Ishikawa (cell line): ENCODE data around the gene SIRT5.

ENCODE experiments used
- CEBPB ChIP-seq: IDR thresholded peaks from 2 replicates; pipeline ENCODE4 v1.6.1; 2012
- CREB1 ChIP-seq: IDR thresholded peaks from 2 replicates; pipeline ENCODE4 v1.6.1; 2012; ENCODE audit warnings: low read depth
- EGR1 ChIP-seq: IDR thresholded peaks from 2 replicates; pipeline ENCODE4 v1.6.1; 2012
- EP300 ChIP-seq: IDR thresholded peaks from 2 replicates; pipeline ENCODE4 v1.6.1; 2012; ENCODE audit warnings: borderline replicate concordance
- FOXM1 ChIP-seq: IDR thresholded peaks from 2 replicates; pipeline ENCODE4 v1.6.1; 2012; ENCODE audit warnings: low read depth, borderline replicate concordance
- MAX ChIP-seq: IDR thresholded peaks from 2 replicates; pipeline ENCODE4 v1.6.1; 2012
- RAD21 ChIP-seq: IDR thresholded peaks from 2 replicates; pipeline ENCODE4 v1.6.1; 2012; ENCODE audit warnings: low read depth
- REST ChIP-seq: IDR thresholded peaks from 2 replicates; pipeline ENCODE4 v1.6.1; 2012; ENCODE audit warnings: low read depth, mild to moderate bottlenecking
- TAF1 ChIP-seq: IDR thresholded peaks from 2 replicates; pipeline ENCODE4 v1.6.1; 2012; ENCODE audit warnings: low read depth, mild to moderate bottlenecking
- TCF12 ChIP-seq: IDR thresholded peaks from 2 replicates; pipeline ENCODE4 v1.6.1; 2012; ENCODE audit warnings: low read depth
- TEAD4 ChIP-seq: IDR thresholded peaks from 2 replicates; pipeline ENCODE4 v1.6.1; 2012
- YY1 ChIP-seq: IDR thresholded peaks from 2 replicates; pipeline ENCODE4 v1.6.1; 2012; ENCODE audit warnings: low read depth

- TF ChIP-seq REST (no peak), EP300 (no peak), TAF1 (no peak), TCF12 (no peak), RAD21 (no peak), YY1 (no peak), EGR1 (no peak), MAX (no peak), CREB1 (no peak), CEBPB (no peak), TEAD4 (no peak), FOXM1 (no peak)
These were observed 19.3 kb downstream of the SIRT5 start for GRCh38 chr6:13593720-13594119.
